GM12874 (cell line): ENCODE results near the gene TPK1.
A peak's percentile ranks its signal among the peaks of the same experiment; 100 is the strongest.

Experiments used
- CTCF ChIP-seq: IDR thresholded peaks from 2 replicates; pipeline ENCODE4 v1.5.1; 2011; ENCODE audit warnings: low read depth, mild to moderate bottlenecking, control low read depth, low read length, moderate library complexity; ENCODE audit not compliant: insufficient read depth

The TPK1 gene

DNA sequence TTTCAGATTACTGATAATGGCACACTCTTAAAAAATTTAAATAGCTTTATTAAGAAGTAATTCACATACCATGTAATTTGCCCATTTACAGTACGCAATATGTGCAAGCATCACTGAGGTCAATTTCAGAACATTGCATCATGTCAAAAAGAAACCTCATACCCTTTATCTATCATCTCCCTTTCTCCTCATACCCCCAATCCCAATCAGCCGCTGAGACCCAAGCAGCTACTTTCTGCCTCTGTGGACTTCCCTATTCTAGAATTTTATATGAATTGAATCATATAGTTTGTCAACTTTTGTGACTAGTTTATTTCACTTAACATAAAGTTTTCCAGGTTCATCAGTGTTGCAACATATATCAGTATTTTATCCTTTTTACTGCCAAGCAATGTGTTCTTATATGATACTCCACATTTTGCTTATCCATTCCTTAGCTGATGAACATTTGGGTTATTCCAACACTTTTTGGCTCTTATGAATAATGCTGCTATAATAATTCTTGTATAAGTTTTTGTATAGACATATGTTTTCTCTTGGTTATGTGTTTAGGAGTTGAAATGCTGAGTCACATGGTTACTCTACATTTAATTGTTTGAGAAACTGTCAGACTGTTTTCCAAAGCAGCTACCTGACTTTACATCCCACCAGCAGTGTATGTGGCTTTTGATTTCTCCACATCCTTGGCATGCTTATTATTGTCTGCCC is 26.9 kb upstream of the TPK1 start:
- TF ChIP-seq CTCF = no peak

GRCh38 chr7:144859739-144860138 is 23.9 kb upstream of the TPK1 start:
- TF ChIP-seq CTCF = no peak

DNA sequence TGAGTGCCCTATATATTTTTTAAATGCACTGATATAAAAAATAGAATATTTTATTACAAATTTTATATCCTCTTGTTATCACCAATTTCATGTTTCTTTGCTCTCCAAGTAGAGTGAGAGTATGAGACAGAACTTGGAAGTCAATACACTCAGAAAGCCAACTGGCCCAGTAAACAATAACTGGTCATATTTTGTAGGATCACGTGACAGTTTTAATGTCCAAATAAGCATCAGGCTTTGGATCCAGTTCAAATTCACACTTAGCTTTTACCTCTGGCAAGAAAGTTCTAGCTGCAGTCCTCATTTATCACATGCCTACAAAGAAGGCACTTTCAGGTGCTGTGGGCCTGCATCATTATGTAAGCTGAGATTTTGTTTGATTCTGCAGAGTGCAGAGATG is 21.6 kb upstream of the TPK1 start:
- TF ChIP-seq CTCF = no peak

GRCh38 chr7:144854839-144855424 is 19.1 kb upstream of the TPK1 start:
- TF ChIP-seq CTCF = peak; percentile 27; the same call in 1 of the 2 replicates

DNA sequence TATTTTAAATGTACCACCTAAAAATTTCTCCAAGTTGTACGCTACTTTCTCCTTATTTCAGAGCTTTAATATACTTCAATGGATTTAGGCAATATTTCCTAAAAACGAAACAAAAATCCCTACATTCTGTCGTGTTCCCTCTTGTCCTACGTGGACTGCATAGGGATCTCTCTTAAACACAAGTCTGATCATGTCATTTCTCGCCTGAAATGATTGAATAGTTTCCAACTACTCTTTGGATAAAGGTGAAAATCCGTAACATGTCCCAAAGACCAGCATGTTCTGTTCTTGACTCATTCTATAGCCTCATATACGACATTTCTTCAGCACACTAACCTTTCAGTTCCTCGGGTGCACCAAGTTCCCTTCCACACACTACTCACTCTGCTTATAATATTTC is 17.7 kb upstream of the TPK1 start:
- no peak for TF ChIP-seq CTCF

GRCh38 chr7:144848078-144848477 is 12.2 kb upstream of the TPK1 start:
- no peak for TF ChIP-seq CTCF

- no peak for TF ChIP-seq CTCF
These were observed 6.6 kb upstream of the TPK1 start for GRCh38 chr7:144842377-144842851.

GRCh38 chr7:144836545-144836842 is 641 bp upstream of the TPK1 start:
- TF ChIP-seq CTCF = no peak
